HepG2 (cell line): ENCODE data around the gene HLA-DRB5.

Source experiments
- CEBPB ChIP-seq: IDR thresholded peaks from 2 replicates; pipeline ENCODE4 v1.6.1; 2011; ENCODE audit warnings: low read depth, low read length, improper control_type of control experiment, borderline replicate concordance
- CREB1 ChIP-seq, 2 experiments: fragments of 450-650 bp in 1 of 2; IDR thresholded peaks; 2 replicates each; pipeline ENCODE4 v1.6.1; 2016 to 2017; ENCODE audit warnings: control low read depth in 1 of 2, mild to moderate bottlenecking in 1 of 2, missing compliant biosample characterization in 1 of 2, missing genetic modification characterization in 1 of 2
- CREM ChIP-seq, 2 experiments: sonication (generic) in 1 of 2; formaldehyde crosslinking in 1 of 2; IDR thresholded peaks; 2 replicates each; pipeline versions ENCODE4 v1.4.0 to v1.6.1; 2016 to 2020; ENCODE audit warnings: antibody characterized with exemption in 1 of 2, mild to moderate bottlenecking in 1 of 2, missing genetic modification reagents in 1 of 2
- CTCF ChIP-seq: sonication (generic); formaldehyde crosslinking; IDR thresholded peaks from 2 replicates; pipeline ENCODE4 v1.5.0; 2020; ENCODE audit warnings: mild to moderate bottlenecking, missing genetic modification reagents, moderate library complexity
- JUND ChIP-seq: sonication (generic); formaldehyde crosslinking; IDR thresholded peaks from 2 replicates; pipeline ENCODE4 v1.8.0; 2022; ENCODE audit warnings: mild to moderate bottlenecking, missing genetic modification reagents
- MATR3 ChIP-seq: sonication (generic); formaldehyde crosslinking; IDR thresholded peaks from 2 replicates; pipeline ENCODE4 v1.4.0; 2020; ENCODE audit warnings: missing genetic modification reagents
- NBN ChIP-seq: fragments of 450-650 bp; conservative IDR thresholded peaks from 2 replicates; pipeline ENCODE4 v1.6.1; 2017
- USF2 ChIP-seq, 2 experiments: sonication (generic) in 1 of 2; formaldehyde crosslinking in 1 of 2; IDR thresholded peaks; 2 replicates each; pipeline versions ENCODE4 v1.5.1 to v1.6.1; 2011 to 2020; ENCODE audit warnings: borderline replicate concordance in 1 of 2, low read depth in 1 of 2, low read length in 1 of 2, mild to moderate bottlenecking in 1 of 2, missing genetic modification reagents in 1 of 2, moderate library complexity in 1 of 2
- ZFY ChIP-seq: sonication (generic); formaldehyde crosslinking; IDR thresholded peaks from 2 replicates; pipeline ENCODE4 v1.4.0; 2020; ENCODE audit warnings: missing genetic modification reagents

- TF ChIP-seq USF2 (IDR thresholded peaks at IDR 0.05; ENCODE audit: low read depth, low read length) (no peak), USF2 (CRISPR knock-in tag; IDR thresholded peaks at IDR 0.05; ENCODE audit: borderline replicate concordance) (no peak), ZFY (CRISPR knock-in tag) (no peak), CEBPB (no peak), CTCF (CRISPR knock-in tag) (no peak), CREB1 (IDR thresholded peaks at IDR 0.05) (no peak), CREB1 (CRISPR knock-in tag; IDR thresholded peaks at IDR 0.05) (no peak), NBN (no peak), MATR3 (no peak), JUND (CRISPR knock-in tag) (no peak), CREM (IDR thresholded peaks at IDR 0.05) (no peak), CREM (CRISPR knock-in tag; IDR thresholded peaks at IDR 0.05) (no peak)
Observed at GRCh38 chr6:32570363-32570905, 40.3 kb upstream of the HLA-DRB5 start.
